Neural cell (in vitro differentiated cells): ENCODE data around the gene MYO7A. TPM values are rescaled to one million over a fixed set of nuclear protein-coding genes. Genes with fewer than 3 reads are reported as not detected.

ENCODE experiments used
- H2AFZ ChIP-seq: fragments of 200-600, 300-800 bp; sonication (generic), shearing (Covaris generic); 2 replicates; pipeline ENCODE4 v1.6.0; 2014; ENCODE audit warnings: low read depth, mild to moderate bottlenecking, antibody characterized with exemption, low read length, moderate library complexity
- H3F3A ChIP-seq: fragments of 200-600 bp; shearing (Covaris generic); 2 replicates; pipeline ENCODE4 v1.6.1; 2016; ENCODE audit warnings: mild to moderate bottlenecking, moderate library complexity, mixed read lengths, antibody characterized with exemption, low read length; ENCODE audit not compliant: insufficient read depth, poor library complexity, severe bottlenecking
- H3K27ac ChIP-seq: fragments of 200-600, 300-800 bp; sonication (generic), shearing (Covaris generic); 2 replicates; pipeline ENCODE4 v1.5.1; 2014; ENCODE audit warnings: mild to moderate bottlenecking, low read length, moderate library complexity
- H3K27me3 ChIP-seq: fragments of 300-800, 200-600 bp; sonication (generic), shearing (Covaris generic); 2 replicates; pipeline ENCODE4 v1.6.0; 2014; ENCODE audit warnings: mild to moderate bottlenecking, low read depth, low read length, moderate library complexity; ENCODE audit not compliant: insufficient read depth
- H3K36me3 ChIP-seq: fragments of 300-800, 200-600 bp; sonication (generic), shearing (Covaris generic); 2 replicates; pipeline ENCODE4 v1.5.1; 2014; ENCODE audit warnings: mild to moderate bottlenecking, antibody characterized with exemption, low read length, moderate library complexity; ENCODE audit not compliant: insufficient read depth
- H3K4me2 ChIP-seq: fragments of 300-800, 200-600 bp; sonication (generic), shearing (Covaris generic); 2 replicates; pipeline ENCODE4 v1.6.0; 2014; ENCODE audit warnings: mild to moderate bottlenecking, low read length
- H3K4me3 ChIP-seq: fragments of 300-800, 200-600 bp; sonication (generic), shearing (Covaris generic); 2 replicates; pipeline ENCODE4 v1.5.1; 2014; ENCODE audit warnings: mild to moderate bottlenecking, low read length, moderate library complexity
- H3K79me2 ChIP-seq: fragments of 200-600 bp; shearing (Covaris generic); replicated peaks from 2 replicates; pipeline ENCODE4 v1.6.0; 2014; ENCODE audit warnings: mild to moderate bottlenecking, low read length, moderate library complexity; ENCODE audit not compliant: insufficient read depth
- H3K9ac ChIP-seq: fragments of 300-800, 200-600 bp; sonication (generic), shearing (Covaris generic); 2 replicates; pipeline ENCODE4 v1.6.1; 2016; ENCODE audit warnings: mild to moderate bottlenecking, low read length, mixed read lengths
- H3K9me2 ChIP-seq: fragments of 200-600 bp; shearing (Covaris generic); 2 replicates; pipeline ENCODE4 v1.6.1; 2016; ENCODE audit warnings: mild to moderate bottlenecking, low read length, mixed read lengths; ENCODE audit not compliant: insufficient read depth
- H3K9me3 ChIP-seq: fragments of 200-600, 300-800 bp; sonication (generic), shearing (Covaris generic); 2 replicates; pipeline ENCODE4 v1.6.1; 2016; ENCODE audit warnings: mild to moderate bottlenecking, mixed run types, low read length, moderate library complexity, mixed read lengths
- H4K20me1 ChIP-seq: fragments of 200-600 bp; shearing (Covaris generic); 2 replicates; pipeline ENCODE4 v1.6.1; 2016; ENCODE audit warnings: mild to moderate bottlenecking, mixed run types; ENCODE audit not compliant: insufficient read depth
- EP300 ChIP-seq: fragments of 450-650 bp; conservative IDR thresholded peaks from 2 replicates; pipeline ENCODE4 v1.6.1; 2014; ENCODE audit warnings: antibody characterized with exemption, mild to moderate bottlenecking, moderate library complexity; ENCODE audit not compliant: poor library complexity, severe bottlenecking
- EZH2 ChIP-seq: fragments of 200-600, 300-800 bp; shearing (Covaris generic), sonication (generic); IDR thresholded peaks from 2 replicates; pipeline ENCODE4 v1.6.1; 2014; ENCODE audit warnings: antibody characterized with exemption, low read length, borderline replicate concordance, mild to moderate bottlenecking; ENCODE audit not compliant: insufficient read depth, poor library complexity, severe bottlenecking
- MXI1 ChIP-seq: fragments of 450-650 bp; conservative IDR thresholded peaks from 2 replicates; pipeline ENCODE4 v1.6.1; 2014; ENCODE audit warnings: antibody characterized with exemption, mild to moderate bottlenecking; ENCODE audit not compliant: poor library complexity, severe bottlenecking
- POLR2AphosphoS5 ChIP-seq: IDR thresholded peaks from 2 replicates; pipeline ENCODE4 v1.6.1; 2012
- RAD21 ChIP-seq: fragments of 450-650 bp; conservative IDR thresholded peaks from 2 replicates; pipeline ENCODE4 v1.6.1; 2014; ENCODE audit warnings: antibody characterized with exemption, mild to moderate bottlenecking, moderate library complexity
- REST ChIP-seq: IDR thresholded peaks from 2 replicates; pipeline ENCODE4 v1.6.1; 2012; ENCODE audit warnings: borderline replicate concordance
- SMC3 ChIP-seq: fragments of 450-650 bp; conservative IDR thresholded peaks from 2 replicates; pipeline ENCODE4 v1.6.1; 2014; ENCODE audit warnings: antibody characterized with exemption, mild to moderate bottlenecking, moderate library complexity; ENCODE audit not compliant: poor library complexity
- TAF1 ChIP-seq: IDR thresholded peaks from 2 replicates; pipeline ENCODE4 v1.6.1; 2012; ENCODE audit warnings: low read depth
- polyA plus RNA-seq: library from polyadenylated mRNA; depleted of rRNA; stranded (reverse); fragments of >200 nt; gene quantifications from 2 replicates; pipeline ENCODE4 v1.2.3, GENCODE V29; 2014
- TF ChIP-seq, protein P1 (sequence below): fragments of 450-650 bp; IDR thresholded peaks from 2 replicates; pipeline ENCODE4 v1.5.1; 2014; ENCODE audit warnings: antibody characterized with exemption, mild to moderate bottlenecking, moderate library complexity; ENCODE audit not compliant: poor library complexity, severe bottlenecking

MYO7A gene
- polyA plus RNA-seq, 1 donor from 2014 or later = 0.61 TPM

DNA sequence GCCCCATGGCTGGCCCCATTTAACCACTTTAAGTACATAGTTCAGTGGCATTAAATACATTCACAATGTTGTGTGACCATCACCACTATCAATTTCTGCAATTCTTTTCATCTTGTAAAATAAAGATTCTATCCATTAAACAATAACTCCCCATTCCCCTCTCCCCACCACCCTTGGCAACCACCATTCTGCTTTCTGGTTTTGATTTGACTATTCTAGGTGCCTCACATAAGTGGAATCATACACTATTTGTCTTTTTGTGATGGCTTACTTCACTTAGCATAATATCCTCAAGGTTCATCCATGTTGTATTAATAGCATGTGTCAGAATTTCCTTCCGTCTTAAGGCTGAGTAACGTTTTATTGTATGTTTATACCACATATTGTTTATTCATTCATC is 7.0 kb downstream of the MYO7A start:
- H3F3A ChIP-seq = no peaks in the 10 kb centered on the region
- no peak overlapping the region for H3K9ac ChIP-seq
- H4K20me1 ChIP-seq = no peaks in the 10 kb centered on the region
- no peak overlapping the region for H3K27ac ChIP-seq
- no peak overlapping the region for H2AFZ ChIP-seq
- H3K79me2 ChIP-seq = no peaks in the 10 kb centered on the region
- H3K27me3 ChIP-seq = no peaks in the 10 kb centered on the region
- no peaks in the 10 kb centered on the region for H3K36me3 ChIP-seq
- TF ChIP-seq TAF1 (no peak), REST (no peak), MXI1 (no peak), RAD21 (no peak), EP300 (no peak), POLR2AphosphoS5 (no peak), EZH2 (no peak), SMC3 (no peak)
- TF ChIP-seq, protein P1, sequence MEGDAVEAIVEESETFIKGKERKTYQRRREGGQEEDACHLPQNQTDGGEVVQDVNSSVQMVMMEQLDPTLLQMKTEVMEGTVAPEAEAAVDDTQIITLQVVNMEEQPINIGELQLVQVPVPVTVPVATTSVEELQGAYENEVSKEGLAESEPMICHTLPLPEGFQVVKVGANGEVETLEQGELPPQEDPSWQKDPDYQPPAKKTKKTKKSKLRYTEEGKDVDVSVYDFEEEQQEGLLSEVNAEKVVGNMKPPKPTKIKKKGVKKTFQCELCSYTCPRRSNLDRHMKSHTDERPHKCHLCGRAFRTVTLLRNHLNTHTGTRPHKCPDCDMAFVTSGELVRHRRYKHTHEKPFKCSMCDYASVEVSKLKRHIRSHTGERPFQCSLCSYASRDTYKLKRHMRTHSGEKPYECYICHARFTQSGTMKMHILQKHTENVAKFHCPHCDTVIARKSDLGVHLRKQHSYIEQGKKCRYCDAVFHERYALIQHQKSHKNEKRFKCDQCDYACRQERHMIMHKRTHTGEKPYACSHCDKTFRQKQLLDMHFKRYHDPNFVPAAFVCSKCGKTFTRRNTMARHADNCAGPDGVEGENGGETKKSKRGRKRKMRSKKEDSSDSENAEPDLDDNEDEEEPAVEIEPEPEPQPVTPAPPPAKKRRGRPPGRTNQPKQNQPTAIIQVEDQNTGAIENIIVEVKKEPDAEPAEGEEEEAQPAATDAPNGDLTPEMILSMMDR = no peak
- no peak overlapping the region for H3K4me2 ChIP-seq
- no peak overlapping the region for H3K4me3 ChIP-seq
- no peaks in the 10 kb centered on the region for H3K9me2 ChIP-seq
- no peaks in the 10 kb centered on the region for H3K9me3 ChIP-seq

DNA sequence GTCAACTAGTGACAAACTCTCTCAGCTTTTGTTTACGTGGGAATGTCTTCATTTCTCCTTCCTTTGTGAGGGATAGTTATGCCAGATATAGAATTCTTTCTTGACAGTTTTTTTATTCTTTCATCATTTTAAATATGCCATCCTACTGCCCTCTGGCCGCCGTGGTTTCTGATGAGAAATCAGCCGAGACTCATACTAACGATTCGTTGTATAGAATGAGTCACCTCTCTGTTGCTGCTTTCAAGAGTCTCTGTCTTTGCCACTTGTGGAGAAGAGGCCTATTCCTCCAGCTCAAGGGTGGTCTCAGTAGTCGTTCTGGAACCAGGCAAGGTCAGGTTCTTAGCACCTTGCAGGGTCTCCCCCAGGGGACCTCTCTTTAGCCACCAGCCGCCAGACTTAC is 8.0 kb downstream of the MYO7A start:
- H2AFZ ChIP-seq = no peak overlapping the region
- no peaks in the 10 kb centered on the region for H3F3A ChIP-seq
- H3K27ac ChIP-seq = no peak overlapping the region
- H3K9me2 ChIP-seq = no peaks in the 10 kb centered on the region
- TF ChIP-seq RAD21 (no peak), POLR2AphosphoS5 (no peak), TAF1 (no peak), EP300 (no peak), SMC3 (no peak), REST (no peak), EZH2 (no peak), MXI1 (no peak)
- TF ChIP-seq, protein P1 = no peak
- no peaks in the 10 kb centered on the region for H3K27me3 ChIP-seq
- no peak overlapping the region for H3K4me2 ChIP-seq
- H4K20me1 ChIP-seq = no peaks in the 10 kb centered on the region
- H3K36me3 ChIP-seq = no peaks in the 10 kb centered on the region
- H3K9ac ChIP-seq = no peak overlapping the region
- no peak overlapping the region for H3K4me3 ChIP-seq
- no peaks in the 10 kb centered on the region for H3K9me3 ChIP-seq
- no peaks in the 10 kb centered on the region for H3K79me2 ChIP-seq
